Astrocyte (in vitro differentiated cells and primary cell): ENCODE data around the gene ARMC9.

ENCODE experiments used
- CTCF ChIP-seq: IDR thresholded peaks from 2 replicates; pipeline ENCODE4 v1.5.1; 2011; ENCODE audit warnings: low read depth, mild to moderate bottlenecking, inconsistent platforms, low read length, moderate library complexity; ENCODE audit not compliant: insufficient read depth
- EZH2 ChIP-seq: IDR thresholded peaks from 2 replicates; pipeline ENCODE4 v1.6.1; 2012; ENCODE audit warnings: mild to moderate bottlenecking, low read length, inconsistent platforms; ENCODE audit not compliant: insufficient read depth

GRCh38 chr2:231296401-231296974 is 98.1 kb downstream of the ARMC9 start:
- no peak for TF ChIP-seq CTCF
- TF ChIP-seq EZH2, result no peak
